Left ventricle myocardium inferior (tissue), 1 donor: Measurements from ENCODE around the gene SENP1. TPM values are rescaled to one million over a fixed set of nuclear protein-coding genes. Genes with fewer than 3 reads are reported as not detected.

Experiments
- DNase-seq: peaks from one replicate; pipeline ENCODE4 v3.0.0-alpha.2; 2020
- H3K27ac ChIP-seq: fragments of 200-600 bp; replicated peaks from 2 replicates; pipeline ENCODE4 v1.8.0; 2021
- H3K27me3 ChIP-seq: fragments of 200-600 bp; 2 replicates; pipeline ENCODE4 v1.8.0; 2021; ENCODE audit warnings: low read depth
- H3K36me3 ChIP-seq: fragments of 200-600 bp; 2 replicates; pipeline ENCODE4 v1.8.0; 2021
- H3K4me1 ChIP-seq: fragments of 200-600 bp; 2 replicates; pipeline ENCODE4 v1.8.0; 2021
- H3K4me3 ChIP-seq: fragments of 200-600 bp; 2 replicates; pipeline ENCODE4 v1.8.0; 2021; ENCODE audit warnings: mild to moderate bottlenecking, moderate library complexity
- H3K9me3 ChIP-seq: fragments of 200-600 bp; replicated peaks from 2 replicates; pipeline ENCODE4 v1.8.0; 2021
- CTCF ChIP-seq: fragments of 200-600 bp; IDR thresholded peaks from 2 replicates; pipeline ENCODE4 v1.8.0; 2021; ENCODE audit warnings: antibody characterized with exemption, mild to moderate bottlenecking, borderline replicate concordance
- intact Hi-C: fragments of 100-400 bp; cut with micrococcal nuclease; formaldehyde crosslinking; loops from one replicate; pipeline ENCODE4 v1.11.0; 2022
- total RNA-seq: library from RNA; stranded (reverse); fragmentation: NEBNext Ultra II Directional; extraction: Animal tissue kit (Norgen Biotek cat#: 25700); gene quantifications from one replicate; pipeline ENCODE4 v1.2.1, GENCODE V29; 2021
- donor health status: DM: no; HTN: yes; CAD: no; lungs with severe emphysema.

Gene SENP1
- total RNA-seq, 1 donor from 2014 or later: 5.3 TPM

- intact Hi-C loops: no loop called here
Observed at GRCh38 chr12:48010366-48010970, 95.4 kb downstream of the SENP1 start.

GRCh38 chr12:48009471-48009870 lies 96.4 kb downstream of the SENP1 start:
- no peak for TF ChIP-seq CTCF
- Histone ChIP-seq H3K27ac (no peak overlapping the region), H3K27me3 (peaks cover 64% of the 10 kb centered on the region), H3K4me3 (no peak overlapping the region), H3K4me1 (peaks cover 7% of the 10 kb centered on the region), H3K36me3 (no peaks in the 10 kb centered on the region), H3K9me3 (no peaks in the 10 kb centered on the region)
- no peak for DNase-seq
- intact Hi-C loops: no loop called here

More at GRCh38 chr12:48010366-48010970, 95.4 kb downstream of the SENP1 start:
- H3K9me3 ChIP-seq: no peaks in the 10 kb centered on the region
- peaks cover 58% of the 10 kb centered on the region for H3K27me3 ChIP-seq
- H3K4me1 ChIP-seq: no peaks in the 10 kb centered on the region
- H3K36me3 ChIP-seq: no peaks in the 10 kb centered on the region
- H3K27ac ChIP-seq: no peak overlapping the region
- no peak overlapping the region for H3K4me3 ChIP-seq
- DNase-seq: no peak
- no peak for TF ChIP-seq CTCF

GRCh38 chr12:48008950-48009349 lies 96.9 kb downstream of the SENP1 start:
- intact Hi-C loops: no loop called here
- peaks cover 69% of the 10 kb centered on the region for H3K27me3 ChIP-seq

GRCh38 chr12:48008349-48008748 lies 97.5 kb downstream of the SENP1 start:
- intact Hi-C loops: no loop called here
- DNase-seq: no peak
- H3K4me1 ChIP-seq: peaks cover 18% of the 10 kb centered on the region
- no peak overlapping the region for H3K27ac ChIP-seq
- no peaks in the 10 kb centered on the region for H3K36me3 ChIP-seq
- H3K9me3 ChIP-seq: no peaks in the 10 kb centered on the region
- H3K27me3 ChIP-seq: peaks cover 75% of the 10 kb centered on the region
- TF ChIP-seq CTCF: no peak
- H3K4me3 ChIP-seq: no peak overlapping the region

More at GRCh38 chr12:48008950-48009349, 96.9 kb downstream of the SENP1 start:
- Histone ChIP-seq H3K4me1 (peaks cover 12% of the 10 kb centered on the region), H3K36me3 (no peaks in the 10 kb centered on the region), H3K27ac (no peak overlapping the region), H3K9me3 (no peaks in the 10 kb centered on the region), H3K4me3 (no peak overlapping the region)
- DNase-seq: no peak
- TF ChIP-seq CTCF: no peak

GRCh38 chr12:48007206-48007605 lies 98.7 kb downstream of the SENP1 start:
- Histone ChIP-seq H3K9me3 (no peaks in the 10 kb centered on the region), H3K27me3 (peaks cover 86% of the 10 kb centered on the region), H3K36me3 (no peaks in the 10 kb centered on the region), H3K27ac (no peak overlapping the region), H3K4me1 (peaks cover 30% of the 10 kb centered on the region), H3K4me3 (no peak overlapping the region)
- no peak for TF ChIP-seq CTCF
- no peak for DNase-seq
- intact Hi-C loops: no loop called here

GRCh38 chr12:48005750-48006021 lies 100.2 kb downstream of the SENP1 start:
- H3K4me1 ChIP-seq: peaks cover 45% of the 10 kb centered on the region
- no peak for TF ChIP-seq CTCF
- H3K27ac ChIP-seq: no peak overlapping the region
- H3K4me3 ChIP-seq: no peak overlapping the region
- H3K36me3 ChIP-seq: no peaks in the 10 kb centered on the region
- H3K27me3 ChIP-seq: peaks cover 83% of the 10 kb centered on the region
- H3K9me3 ChIP-seq: no peaks in the 10 kb centered on the region
- intact Hi-C loops: no loop called here
- no peak for DNase-seq
